Dermis blood vessel endothelial cell (primary cell): ENCODE results near the gene PDGFB. TPM values are rescaled to one million over a fixed set of nuclear protein-coding genes. Genes with fewer than 3 reads are reported as not detected.

Source experiments
- DNase-seq: peaks from one replicate; pipeline ENCODE4 v3.0.0; 2010
- total RNA-seq: library from RNA; depleted of rRNA; stranded (reverse); fragments of >200 nt; gene quantifications from 2 replicates; pipeline ENCODE4 v1.2.3, GENCODE V29; 2014

The PDGFB gene
- total RNA-seq, result 75.7 and 80.1 TPM in 2 replicates

DNA sequence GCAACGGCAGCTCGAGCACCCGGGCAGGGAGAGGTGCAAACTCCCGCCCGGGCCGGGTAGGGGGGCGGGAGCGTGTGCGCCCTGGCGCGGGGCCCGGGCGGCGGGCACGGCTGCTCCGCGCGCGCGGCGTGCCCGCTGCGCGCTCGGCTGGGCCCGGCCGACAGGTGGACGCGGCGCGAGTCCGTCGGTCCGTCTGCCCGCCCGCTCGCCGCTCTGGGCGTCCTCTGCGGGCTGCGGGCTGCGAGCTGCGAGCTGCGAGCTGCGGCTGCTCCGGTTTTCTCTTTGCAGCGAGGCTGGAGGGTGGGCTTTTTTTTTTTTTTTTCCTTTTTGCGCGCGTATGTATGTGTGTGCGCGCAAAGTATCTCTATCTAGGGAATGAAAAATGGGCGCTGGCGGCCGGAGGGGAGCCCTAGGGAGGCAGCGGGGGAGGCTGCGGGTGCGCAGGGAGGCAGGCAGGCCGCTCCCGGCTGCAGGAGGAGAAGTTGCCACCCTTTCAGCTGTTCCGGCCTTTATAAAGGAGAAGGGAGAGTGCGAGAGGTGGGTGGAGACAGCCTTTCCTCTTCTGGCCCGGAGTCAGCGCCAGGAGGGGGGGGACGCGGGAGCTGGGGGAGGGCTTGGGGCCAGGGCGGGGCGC, at the start of gene PDGFB:
Gene PDGFB (minus strand): TSS at position 487 of the 634 bp plus-strand sequence. CDS start 1,019 bp downstream, outside the sequence.
- peak; percentile 85 for DNase-seq

DNA sequence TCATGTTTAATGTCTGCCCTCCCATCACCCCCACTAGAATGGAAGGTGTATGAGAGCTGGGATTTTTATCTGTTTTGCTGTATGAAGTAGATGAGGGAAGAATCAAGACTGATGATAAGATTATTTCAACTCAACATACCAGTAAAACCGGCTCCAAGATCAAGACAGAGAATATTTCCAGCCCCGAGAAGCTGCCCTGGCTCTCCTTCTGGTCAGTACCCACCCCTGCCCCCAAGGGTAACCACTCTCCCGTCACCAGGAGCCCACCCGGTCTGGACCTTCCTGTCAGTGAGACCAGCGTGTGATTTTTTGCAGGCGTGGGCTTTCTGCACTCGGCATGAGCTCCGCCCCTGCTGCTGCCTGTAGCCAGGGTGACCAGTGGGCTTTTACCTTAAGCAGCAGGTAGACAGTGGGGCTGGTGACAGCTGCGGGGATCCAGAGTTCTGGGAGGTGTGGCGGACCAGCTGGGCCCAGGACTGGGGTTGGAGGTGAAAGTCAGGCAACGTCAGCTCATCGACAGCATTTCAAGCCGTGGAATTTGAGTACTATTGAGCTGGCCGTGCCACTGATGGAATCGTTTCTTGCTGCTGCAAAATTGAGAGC, 49.1 kb upstream of the PDGFB start:
- no peak for DNase-seq

DNA sequence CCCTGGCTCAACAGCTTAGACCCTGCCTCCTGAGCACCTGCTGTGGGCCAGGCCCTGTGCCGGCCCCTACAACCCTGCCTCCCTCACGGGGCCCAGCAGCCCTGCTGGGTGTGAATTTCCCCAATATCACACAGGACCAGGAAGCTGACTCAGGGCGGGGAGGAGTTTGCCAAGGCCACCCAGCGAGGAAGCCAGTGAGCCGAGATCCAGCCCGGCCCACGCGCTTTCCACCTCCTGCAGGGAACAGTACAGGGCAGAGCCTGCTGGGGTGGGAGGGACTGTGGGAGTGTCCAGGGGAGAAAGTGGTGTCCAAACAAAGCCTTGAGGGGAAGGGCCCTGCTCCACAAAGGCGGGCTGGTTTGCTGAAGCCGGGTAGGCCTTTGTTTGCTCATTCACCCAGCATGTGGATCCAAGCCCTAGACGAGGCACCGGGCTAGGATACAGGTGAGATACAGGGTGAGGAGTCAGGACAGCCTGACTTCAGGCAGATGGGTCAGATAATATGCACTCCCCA, 47.8 kb upstream of the PDGFB start:
- DNase-seq, result peak; percentile 98

DNA sequence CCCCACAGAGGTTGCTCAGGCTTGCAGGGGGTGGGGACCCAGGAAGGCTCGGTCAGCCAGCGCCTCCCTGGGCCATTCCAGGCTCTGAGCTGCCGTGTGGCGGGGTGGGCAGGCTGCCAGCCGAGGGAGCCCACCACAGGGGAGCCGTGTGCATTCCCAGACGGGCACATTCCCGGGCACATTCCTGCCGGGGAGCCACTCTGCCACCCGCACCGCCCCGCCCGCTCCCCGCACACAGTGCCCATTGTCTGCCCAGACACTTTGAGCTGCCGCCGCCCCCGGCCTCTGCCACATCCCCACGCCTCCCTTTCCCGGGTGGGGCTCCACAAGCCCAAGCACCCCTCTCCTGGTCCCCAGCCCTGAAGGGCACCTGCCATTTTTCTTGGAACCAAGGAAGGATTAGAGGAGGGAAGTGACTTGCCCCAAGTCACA, 47.3 kb upstream of the PDGFB start:
- DNase-seq, result no peak

DNA sequence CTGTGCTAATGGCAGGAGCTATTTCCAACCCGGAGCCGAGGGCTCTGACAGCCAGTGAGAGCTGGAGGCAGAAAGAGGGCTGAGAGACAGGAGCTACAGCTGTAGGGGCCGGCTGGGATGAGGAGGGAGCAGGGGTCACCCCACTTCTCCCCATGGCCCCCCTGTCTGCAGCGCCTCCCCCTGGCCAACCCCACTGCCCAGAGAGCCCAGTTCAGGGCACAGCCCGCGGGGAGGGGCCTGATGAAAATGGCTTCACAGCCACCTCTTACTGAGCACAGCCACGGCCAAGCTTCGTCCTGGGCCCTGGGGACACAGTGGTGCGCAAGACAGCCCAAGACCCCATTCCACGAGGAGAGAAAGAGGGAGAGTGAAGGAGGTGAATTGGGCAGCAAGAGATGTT, 46.7 kb upstream of the PDGFB start:
- DNase-seq, result no peak

DNA sequence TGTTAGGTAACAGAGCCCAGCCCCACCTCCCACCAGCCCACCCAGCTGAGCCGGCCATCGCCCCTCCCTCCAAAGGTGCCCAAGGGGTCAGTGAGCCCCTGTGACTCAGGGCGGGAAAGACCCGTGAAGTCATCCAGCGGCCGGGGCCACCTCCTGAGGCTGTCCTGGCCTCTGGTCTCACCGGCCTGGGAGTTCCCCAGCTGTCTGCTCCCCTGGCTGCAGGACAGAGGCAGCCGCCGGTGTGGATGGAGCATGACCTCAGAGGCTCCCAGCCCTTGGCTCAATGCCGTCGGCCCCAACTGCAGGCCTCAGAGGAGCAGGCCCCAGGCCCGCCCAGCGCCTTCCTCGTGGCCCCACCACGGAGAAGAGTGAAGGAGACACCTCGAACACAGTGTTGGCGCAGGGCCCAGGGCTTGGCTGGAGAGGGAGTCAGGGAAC, 46.0 kb upstream of the PDGFB start:
- peak; percentile 71 for DNase-seq

DNA sequence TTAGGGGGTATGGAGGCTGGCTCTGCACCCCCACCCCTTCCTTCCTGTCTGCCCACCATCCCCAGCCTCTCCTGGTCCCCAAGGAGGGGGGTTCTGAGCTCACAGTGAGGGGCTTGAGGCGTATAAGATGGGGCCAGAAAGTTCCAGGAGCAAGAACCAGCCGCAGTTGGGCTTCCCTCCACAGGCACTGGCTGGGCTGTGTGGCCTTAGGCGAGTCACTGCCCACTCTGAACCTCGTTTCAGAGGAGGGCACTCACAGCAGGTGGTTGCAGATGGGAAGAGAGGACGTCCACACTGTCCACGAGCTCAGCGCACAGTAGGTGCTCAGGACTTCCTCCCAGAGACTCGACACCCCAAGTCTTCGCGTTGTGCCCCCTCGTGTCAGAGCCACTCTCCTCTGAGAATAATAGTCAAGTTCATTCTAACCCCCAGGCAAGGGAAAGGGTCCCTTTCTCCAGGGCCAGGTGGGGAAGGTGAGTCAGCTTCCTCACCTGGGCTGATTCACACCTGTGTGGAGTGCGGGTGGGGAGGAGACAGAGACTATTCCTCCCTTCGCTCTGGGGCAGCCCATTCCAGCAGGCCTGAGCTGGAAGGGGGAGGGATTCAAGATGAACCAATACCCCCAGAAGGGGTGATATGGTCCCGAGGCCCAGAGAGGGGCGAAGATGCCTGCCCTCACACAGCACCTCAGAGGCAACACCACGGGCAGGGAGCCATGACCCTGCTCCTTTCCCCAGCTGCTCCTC, 45.4 kb upstream of the PDGFB start:
- no peak for DNase-seq

DNA sequence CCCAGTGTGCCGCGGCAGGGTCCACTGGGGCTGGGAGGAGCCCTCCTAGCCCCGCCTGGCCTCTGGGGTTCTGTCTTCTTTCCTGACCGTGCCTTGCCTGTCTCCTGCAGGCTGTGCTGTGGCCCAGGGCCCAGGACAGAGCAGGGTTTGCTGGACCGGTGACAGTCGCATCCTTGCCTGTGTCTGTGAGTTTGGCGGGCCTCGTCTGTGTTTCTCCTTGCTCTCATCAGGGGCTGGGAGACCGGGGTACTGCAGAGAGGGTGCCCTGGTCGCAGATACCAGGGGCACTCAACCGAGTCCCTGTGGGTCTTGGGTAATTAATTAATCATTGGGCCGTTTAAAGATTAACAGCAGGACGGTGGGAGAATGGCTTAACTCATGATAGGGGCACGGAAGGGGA, 44.8 kb upstream of the PDGFB start:
- no peak for DNase-seq

DNA sequence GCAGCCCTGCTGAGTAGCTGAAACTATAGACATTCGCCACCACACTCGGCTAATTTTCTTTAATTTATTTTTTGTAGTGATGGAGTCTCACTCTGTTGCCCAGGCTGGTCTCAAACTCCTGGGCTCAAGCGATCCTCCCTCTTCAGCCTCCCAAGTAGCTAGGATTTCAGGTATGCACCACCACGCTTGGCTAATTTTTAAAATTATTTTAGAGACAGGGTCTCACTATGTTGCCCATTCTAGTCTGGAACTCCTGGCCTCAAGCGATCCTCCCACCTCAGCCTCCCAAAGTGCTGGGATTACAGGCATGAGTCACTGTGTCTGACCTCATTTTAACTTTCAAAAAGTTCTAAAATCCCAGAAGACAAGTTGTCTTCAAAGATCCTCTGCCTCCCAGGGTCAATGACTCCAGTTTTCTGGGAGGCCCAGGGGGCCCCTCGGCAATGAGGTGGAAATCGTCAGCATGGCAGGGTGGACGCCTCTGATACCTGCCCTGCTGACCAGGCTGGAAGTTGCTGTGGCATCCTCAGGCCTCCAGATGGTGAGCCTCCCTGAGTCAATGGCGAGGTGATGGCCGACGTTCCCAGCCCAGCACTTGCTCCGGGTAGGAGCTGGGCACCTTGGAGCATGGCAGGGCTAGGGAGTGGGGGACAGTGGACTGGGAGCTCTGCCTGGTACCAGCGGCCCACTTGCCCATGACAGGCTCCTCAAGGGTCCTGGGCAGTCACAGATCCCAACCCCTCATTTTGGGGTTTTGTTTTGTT, 43.5 kb upstream of the PDGFB start:
- DNase-seq, result no peak

GRCh38 chr22:39287076-39287725, 42.4 kb upstream of the PDGFB start:
- no peak for DNase-seq

DNA sequence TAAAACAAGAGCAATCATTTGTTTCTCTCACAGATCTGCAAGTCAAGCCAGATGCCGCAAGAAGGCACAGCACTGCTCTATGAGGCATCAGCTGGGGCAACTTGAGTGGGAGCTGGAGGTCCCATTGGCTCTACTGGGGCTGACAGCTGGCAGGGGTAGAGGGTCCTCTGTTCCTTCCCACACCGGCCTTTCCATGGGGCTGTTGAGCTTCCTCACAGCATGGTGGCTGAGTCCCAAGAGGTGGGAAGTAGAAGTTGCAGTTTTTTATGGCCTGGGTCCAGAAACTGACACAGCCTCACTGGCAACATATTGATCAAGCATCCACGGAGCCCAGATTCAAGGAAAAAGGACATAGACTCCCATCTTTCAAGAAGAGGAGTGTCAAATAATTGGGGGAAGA, 40.2 kb upstream of the PDGFB start:
- no peak for DNase-seq

DNA sequence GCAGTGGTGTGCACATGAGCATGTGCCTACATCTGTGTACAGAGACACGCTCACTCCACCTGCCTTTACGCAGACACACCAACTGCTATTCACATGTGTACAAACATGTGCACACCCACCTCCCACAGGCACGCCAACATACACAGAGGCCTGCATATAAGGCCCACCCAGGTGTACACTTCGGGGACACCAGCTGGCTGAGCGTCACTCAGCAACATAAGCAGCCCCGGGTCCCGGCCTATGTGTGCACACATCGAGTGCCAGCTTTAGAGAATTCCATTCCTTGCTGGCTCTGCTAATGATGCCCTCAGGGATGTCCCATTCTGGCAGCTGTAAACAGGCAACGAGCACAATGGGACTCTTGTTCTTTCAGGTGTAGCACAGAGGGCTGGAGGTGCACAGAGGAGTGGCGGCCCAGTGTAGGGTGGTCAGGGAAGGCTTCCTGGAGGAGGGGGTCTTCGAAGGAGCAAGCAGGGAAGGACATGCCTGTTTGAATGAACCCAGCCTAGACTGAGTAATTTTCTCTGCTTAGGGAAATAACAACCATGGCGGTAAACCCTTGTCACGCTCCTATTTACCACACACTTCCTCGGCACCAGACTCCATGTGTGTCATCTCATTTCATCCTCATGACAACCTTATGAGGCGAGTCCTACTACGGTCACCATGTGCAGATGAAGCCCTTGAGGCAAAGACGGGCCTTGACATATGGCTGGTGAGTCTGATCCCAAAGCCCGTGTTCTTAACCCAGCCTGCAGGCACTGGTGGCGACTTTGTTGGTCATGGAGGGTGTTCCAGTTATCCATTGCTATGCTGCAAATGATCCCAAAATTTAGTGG, 39.6 kb upstream of the PDGFB start:
- DNase-seq, result no peak

- peak; percentile 96 for DNase-seq
These were observed 38.8 kb upstream of the PDGFB start for GRCh38 chr22:39283322-39284141.

DNA sequence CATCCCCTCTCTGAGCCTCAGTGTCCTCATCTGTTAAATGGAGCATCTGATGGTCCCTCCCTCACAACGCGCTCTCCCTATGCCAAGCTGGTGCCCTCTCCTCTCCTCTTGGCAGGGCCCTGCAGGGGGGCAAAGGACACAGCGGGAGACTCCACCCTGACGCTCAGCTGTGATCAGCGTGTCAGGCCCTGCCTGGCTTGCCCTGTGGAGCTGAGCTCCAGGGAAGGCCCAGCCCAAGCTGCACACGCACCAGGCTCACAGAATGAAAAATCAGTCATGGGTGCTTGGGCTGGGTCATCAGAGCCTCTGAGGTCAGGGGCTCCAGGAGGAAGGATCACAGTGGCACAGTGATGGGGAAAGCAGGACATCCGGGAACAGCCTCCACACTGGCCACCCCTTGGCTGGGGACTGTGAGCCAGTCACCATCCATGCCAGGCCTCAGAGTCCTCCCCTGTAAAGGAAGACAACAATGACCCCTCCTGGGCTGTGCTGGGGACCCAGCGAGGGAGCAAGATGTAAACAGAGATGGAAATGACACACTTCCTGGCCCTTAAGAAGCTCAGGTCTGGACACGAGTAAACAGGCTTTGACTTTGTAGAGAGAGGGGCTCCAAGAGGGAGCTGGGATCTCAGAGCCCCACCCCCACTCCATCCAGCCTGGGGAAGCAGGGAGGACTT, 38.0 kb upstream of the PDGFB start:
- peak; percentile 93 for DNase-seq

- DNase-seq, result no peak
These were observed 36.3 kb upstream of the PDGFB start for GRCh38 chr22:39281126-39281525.

- no peak for DNase-seq
These were observed 35.5 kb upstream of the PDGFB start for GRCh38 chr22:39280250-39280649.

- peak; percentile 63 for DNase-seq
These were observed 34.5 kb upstream of the PDGFB start for GRCh38 chr22:39279170-39279850.

GRCh38 chr22:39278040-39278439, 33.3 kb upstream of the PDGFB start:
- peak; percentile 41 for DNase-seq

- DNase-seq, result no peak
These were observed 32.4 kb upstream of the PDGFB start for GRCh38 chr22:39277142-39277607.
